ENCODE results near the gene MECP2.

MECP2 gene

DNA sequence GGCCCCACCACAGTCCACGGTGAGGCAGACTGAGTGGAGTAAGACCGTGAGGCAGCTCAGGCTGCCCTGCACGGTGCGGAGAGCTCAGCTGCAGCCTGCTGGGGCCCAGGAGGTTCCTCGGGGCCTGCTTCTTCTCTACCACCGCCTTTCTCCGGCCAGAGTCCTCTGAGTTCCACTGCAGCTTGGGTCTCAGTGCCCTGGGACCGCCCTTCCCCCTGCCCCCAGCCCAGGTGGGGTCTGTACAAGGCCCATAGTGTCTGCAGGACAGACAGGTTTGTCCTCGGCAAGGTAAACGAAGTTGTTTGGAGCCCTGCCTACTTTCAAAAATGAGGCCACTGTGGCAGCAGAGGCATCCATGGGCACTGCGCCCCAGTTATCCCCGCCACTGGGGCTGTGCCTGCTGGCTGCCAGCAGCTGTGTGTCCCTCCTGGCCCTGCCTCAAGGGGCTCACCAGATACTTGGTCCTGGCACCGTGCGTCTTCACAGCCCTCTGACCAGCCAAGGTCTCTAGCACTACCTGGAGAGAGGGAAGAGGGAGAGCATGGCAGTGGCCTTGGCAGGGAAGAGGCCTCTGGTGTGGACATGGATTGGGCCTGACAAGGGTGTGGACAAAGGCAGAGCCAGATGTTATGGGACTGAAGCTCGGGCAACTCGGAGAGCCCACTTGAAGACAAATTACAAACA lies 81.8 kb downstream of the MECP2 start:
- TF ChIP-seq SUZ12 (IDR thresholded peaks at IDR 0.05; ENCODE audit: extremely low read depth, insufficient read depth, insufficient read length) (no peak), YY1 (IDR thresholded peaks at IDR 0.05; ENCODE audit: insufficient read depth, insufficient read length) (no peak), ZNF274 (IDR thresholded peaks at IDR 0.05; ENCODE audit: low read depth, low read length) (no peak)
- no peak overlapping the region for H3K4me3 ChIP-seq (ENCODE audit: insufficient read length, low read depth)
- H3K36me3 ChIP-seq (ENCODE audit: insufficient read depth, insufficient read length, low read length), result peaks cover 43% of the 10 kb centered on the region
- peaks cover 5% of the 10 kb centered on the region for H3K4me1 ChIP-seq (ENCODE audit: insufficient read depth, insufficient read length)
- peak overlapping the region; percentile 21 for H3K9ac ChIP-seq (ENCODE audit: insufficient read length, low read depth)
- no peak for DNase-seq (ENCODE audit: low read depth, low spot score)
- no peaks in the 10 kb centered on the region for H3K27me3 ChIP-seq (ENCODE audit: insufficient read depth, insufficient read length)
- no peaks in the 10 kb centered on the region for H3K9me3 ChIP-seq (ENCODE audit: insufficient read depth, low read length)

DNA sequence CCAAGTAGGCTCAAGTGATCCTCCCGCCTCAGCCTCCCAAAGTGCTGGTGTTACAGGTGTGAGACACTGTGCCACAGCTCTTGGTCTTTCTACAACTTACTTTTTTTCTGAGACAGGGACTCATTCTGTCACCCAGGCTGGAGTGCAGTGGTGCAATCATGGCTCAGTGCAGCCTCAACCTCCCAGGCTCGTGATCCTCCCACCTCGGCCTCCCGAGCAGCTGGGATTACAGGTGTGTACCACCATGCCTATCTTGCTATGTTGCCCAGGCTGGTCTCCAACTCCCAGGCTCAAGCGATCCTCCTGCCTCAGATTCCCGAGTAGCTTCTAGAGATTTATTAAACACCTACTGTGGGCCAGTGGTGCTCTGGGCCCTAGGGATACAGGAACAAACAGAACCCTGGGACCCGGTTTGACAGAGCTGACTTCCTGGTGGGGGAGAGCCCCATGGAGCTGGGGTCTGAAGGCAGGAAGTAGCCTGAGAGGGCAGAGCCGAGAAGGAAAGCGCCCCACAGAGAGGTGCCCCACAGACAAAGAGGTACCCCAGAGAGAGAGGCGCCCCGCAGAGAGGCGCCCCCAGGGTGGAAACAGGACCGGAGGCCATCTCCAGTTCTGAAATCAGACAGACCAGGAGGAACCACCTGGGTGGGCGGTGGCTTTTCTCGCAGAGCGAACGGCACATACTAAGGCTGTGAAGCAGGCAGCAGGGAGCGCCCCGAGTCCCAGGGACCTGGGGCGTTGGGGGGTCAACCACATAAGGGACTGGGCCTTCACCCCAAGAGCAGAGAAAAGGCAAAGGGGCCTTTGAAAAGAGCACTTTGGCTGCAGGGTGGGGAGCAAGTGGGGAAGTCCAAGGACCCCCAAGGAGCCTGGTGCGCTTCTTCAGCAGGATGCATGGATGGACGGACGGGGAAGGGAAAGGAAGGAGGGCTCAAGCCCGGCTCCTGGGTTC lies 82.8 kb downstream of the MECP2 start:
- TF ChIP-seq YY1 (IDR thresholded peaks at IDR 0.05; ENCODE audit: insufficient read depth, insufficient read length) (no peak), ZNF274 (IDR thresholded peaks at IDR 0.05; ENCODE audit: low read depth, low read length) (no peak)
- Histone ChIP-seq H3K4me3 (ENCODE audit: insufficient read length, low read depth) (no peak overlapping the region), H3K36me3 (ENCODE audit: insufficient read depth, insufficient read length, low read length) (peaks cover 50% of the 10 kb centered on the region), H3K9me3 (ENCODE audit: insufficient read depth, low read length) (no peaks in the 10 kb centered on the region), H3K9ac (ENCODE audit: insufficient read length, low read depth) (no peak overlapping the region), H3K27me3 (ENCODE audit: insufficient read depth, insufficient read length) (no peaks in the 10 kb centered on the region), H3K4me1 (ENCODE audit: insufficient read depth, insufficient read length) (peaks cover 5% of the 10 kb centered on the region)
- no peak for DNase-seq (ENCODE audit: low read depth, low spot score)

GRCh38 chrX:154013614-154014360 lies 83.7 kb downstream of the MECP2 start:
- H3K4me1 ChIP-seq (ENCODE audit: insufficient read depth, insufficient read length), result peaks cover 5% of the 10 kb centered on the region
- H3K36me3 ChIP-seq (ENCODE audit: insufficient read depth, insufficient read length, low read length), result peaks cover 50% of the 10 kb centered on the region
- DNase-seq (ENCODE audit: low read depth, low spot score), result no peak
- H3K27me3 ChIP-seq (ENCODE audit: insufficient read depth, insufficient read length), result no peaks in the 10 kb centered on the region
- no peak overlapping the region for H3K9ac ChIP-seq (ENCODE audit: insufficient read length, low read depth)
- no peak overlapping the region for H3K4me3 ChIP-seq (ENCODE audit: insufficient read length, low read depth)
- no peaks in the 10 kb centered on the region for H3K9me3 ChIP-seq (ENCODE audit: insufficient read depth, low read length)
- TF ChIP-seq YY1 (IDR thresholded peaks at IDR 0.05; ENCODE audit: insufficient read depth, insufficient read length), result no peak
- TF ChIP-seq ZNF274 (IDR thresholded peaks at IDR 0.05; ENCODE audit: low read depth, low read length), result no peak
- no peak for TF ChIP-seq SUZ12 (IDR thresholded peaks at IDR 0.05; ENCODE audit: extremely low read depth, insufficient read depth, insufficient read length)

- DNase-seq (ENCODE audit: low read depth, low spot score), result no peak
- Histone ChIP-seq H3K9me3 (ENCODE audit: insufficient read depth, low read length) (no peaks in the 10 kb centered on the region), H3K4me1 (ENCODE audit: insufficient read depth, insufficient read length) (peaks cover 5% of the 10 kb centered on the region), H3K27me3 (ENCODE audit: insufficient read depth, insufficient read length) (no peaks in the 10 kb centered on the region), H3K4me3 (ENCODE audit: insufficient read length, low read depth) (no peak overlapping the region), H3K36me3 (ENCODE audit: insufficient read depth, insufficient read length, low read length) (peaks cover 45% of the 10 kb centered on the region), H3K9ac (ENCODE audit: insufficient read length, low read depth) (no peak overlapping the region)
- TF ChIP-seq ZNF274 (IDR thresholded peaks at IDR 0.05; ENCODE audit: low read depth, low read length) (no peak), SUZ12 (IDR thresholded peaks at IDR 0.05; ENCODE audit: extremely low read depth, insufficient read depth, insufficient read length) (no peak), YY1 (IDR thresholded peaks at IDR 0.05; ENCODE audit: insufficient read depth, insufficient read length) (no peak)
Measured at GRCh38 chrX:154013001-154013421, 84.5 kb downstream of the MECP2 start.

DNA sequence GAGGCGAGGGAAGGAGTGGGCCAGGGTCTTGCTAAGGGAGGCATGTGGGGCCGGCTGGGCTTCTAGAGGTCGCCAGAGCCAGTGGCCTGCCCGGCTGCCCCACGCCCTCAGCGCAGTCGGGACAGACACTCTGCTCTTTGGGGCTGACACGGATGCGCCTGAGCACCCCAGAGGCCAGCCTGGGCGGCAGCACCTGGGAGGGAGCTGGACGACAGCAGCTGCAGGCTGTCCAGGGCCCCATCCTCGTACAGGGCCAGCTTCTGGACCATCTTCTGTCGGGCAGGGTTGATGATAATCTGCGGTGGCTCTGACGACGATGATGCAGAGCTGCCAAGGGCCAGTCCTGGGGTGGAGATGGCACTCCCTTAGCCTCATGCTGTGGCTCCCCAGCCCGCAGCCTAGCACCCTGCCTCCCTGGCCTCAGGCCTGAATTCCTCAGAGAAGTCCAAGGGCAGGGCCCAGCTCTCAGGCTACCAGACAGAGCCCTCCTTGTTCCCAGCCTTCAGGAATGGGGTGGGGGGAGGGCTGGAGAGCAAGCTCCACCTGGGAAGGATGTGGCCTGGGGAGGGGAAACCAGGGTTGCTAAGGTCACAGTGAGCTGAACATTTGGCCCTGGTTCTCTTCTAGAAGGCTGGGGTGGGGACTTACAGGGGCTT lies 85.1 kb downstream of the MECP2 start:
- no peak overlapping the region for H3K4me3 ChIP-seq (ENCODE audit: insufficient read length, low read depth)
- H3K36me3 ChIP-seq (ENCODE audit: insufficient read depth, insufficient read length, low read length), result peaks cover 45% of the 10 kb centered on the region
- H3K4me1 ChIP-seq (ENCODE audit: insufficient read depth, insufficient read length), result peaks cover 5% of the 10 kb centered on the region
- H3K9ac ChIP-seq (ENCODE audit: insufficient read length, low read depth), result no peak overlapping the region
- H3K27me3 ChIP-seq (ENCODE audit: insufficient read depth, insufficient read length), result no peaks in the 10 kb centered on the region
- TF ChIP-seq YY1 (IDR thresholded peaks at IDR 0.05; ENCODE audit: insufficient read depth, insufficient read length) (no peak), ZNF274 (IDR thresholded peaks at IDR 0.05; ENCODE audit: low read depth, low read length) (no peak), SUZ12 (IDR thresholded peaks at IDR 0.05; ENCODE audit: extremely low read depth, insufficient read depth, insufficient read length) (no peak)
- H3K9me3 ChIP-seq (ENCODE audit: insufficient read depth, low read length), result no peaks in the 10 kb centered on the region
- no peak for DNase-seq (ENCODE audit: low read depth, low spot score)

DNA sequence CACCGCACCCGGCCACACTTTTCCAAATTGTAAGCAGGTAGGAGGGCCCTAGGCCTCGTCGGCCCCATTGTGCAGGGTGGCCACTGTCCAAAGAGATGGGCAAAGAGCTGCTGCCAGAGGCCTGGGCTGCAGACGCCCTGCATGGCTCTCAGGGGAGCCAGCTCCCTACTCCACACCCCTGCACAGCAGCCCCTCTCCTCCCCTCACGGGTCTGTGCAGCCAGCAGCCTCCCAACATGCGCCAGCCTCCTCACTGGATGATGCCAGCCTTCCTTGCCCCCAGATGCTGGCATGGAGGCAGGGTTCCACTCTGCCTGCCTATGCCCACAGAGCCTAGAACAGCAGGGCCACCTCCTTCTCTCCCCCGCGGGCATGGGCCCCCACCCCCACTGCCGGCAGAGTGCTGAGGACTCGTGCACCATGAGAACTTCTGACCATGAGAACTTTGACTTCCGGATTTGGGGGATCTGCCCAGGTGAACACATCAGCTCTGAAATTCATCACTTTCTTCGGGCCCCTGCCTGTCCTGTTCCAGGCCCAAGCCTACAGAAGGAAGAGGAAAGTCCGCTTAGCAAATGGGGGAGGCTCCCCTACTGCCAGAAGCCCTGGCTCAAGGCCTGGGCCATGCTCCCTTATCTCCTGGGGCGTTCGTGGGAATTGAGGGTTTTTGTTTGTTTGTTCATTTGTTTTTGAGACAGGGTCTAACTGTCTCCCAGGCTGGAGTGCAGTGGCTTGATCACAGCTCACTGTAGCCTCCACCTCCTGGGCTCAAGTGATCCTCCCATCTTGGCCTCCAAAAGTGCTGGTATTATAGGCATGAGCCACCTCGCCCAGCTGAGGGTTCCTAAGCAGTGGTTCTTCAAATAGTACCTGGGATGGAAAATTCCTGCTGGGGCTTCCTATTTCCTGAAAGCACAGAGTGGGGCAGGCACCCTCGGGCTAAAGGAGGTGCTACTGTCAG lies 85.9 kb downstream of the MECP2 start:
- no peak for TF ChIP-seq YY1 (IDR thresholded peaks at IDR 0.05; ENCODE audit: insufficient read depth, insufficient read length)
- no peak for DNase-seq (ENCODE audit: low read depth, low spot score)
- Histone ChIP-seq H3K4me1 (ENCODE audit: insufficient read depth, insufficient read length) (peaks cover 5% of the 10 kb centered on the region), H3K4me3 (ENCODE audit: insufficient read length, low read depth) (no peak overlapping the region), H3K9me3 (ENCODE audit: insufficient read depth, low read length) (no peaks in the 10 kb centered on the region), H3K9ac (ENCODE audit: insufficient read length, low read depth) (no peak overlapping the region), H3K27me3 (ENCODE audit: insufficient read depth, insufficient read length) (no peaks in the 10 kb centered on the region), H3K36me3 (ENCODE audit: insufficient read depth, insufficient read length, low read length) (peaks cover 42% of the 10 kb centered on the region)

Data from NT2/D1 (cell line).